Liver (tissue), 3 donors: ENCODE results near the gene EML6.

Experiments used
- CTCF ChIP-seq: fragments of 150-350 bp; IDR thresholded peaks from 2 replicates; pipeline ENCODE4 v1.5.1; 2017; ENCODE audit warnings: improper control_type of control experiment, low read depth, low read length; ENCODE audit not compliant: missing input control
- GABPA ChIP-seq, 2 donors: IDR thresholded peaks in 1 of 2; conservative IDR thresholded peaks in 1 of 2; 2 replicates each; pipeline ENCODE4 v1.6.1; 2016; ENCODE audit warnings: antibody characterized with exemption in 2 of 2, mild to moderate bottlenecking in 1 of 2, moderate library complexity in 1 of 2
- REST ChIP-seq: IDR thresholded peaks from 2 replicates; pipeline ENCODE4 v1.6.1; 2016; ENCODE audit warnings: antibody characterized with exemption, mild to moderate bottlenecking
- RXRA ChIP-seq, 2 donors: IDR thresholded peaks; 2 replicates each; pipeline ENCODE4 v1.6.1; 2017 to 2018; ENCODE audit warnings: antibody characterized with exemption in 2 of 2, mild to moderate bottlenecking in 1 of 2
- SP1 ChIP-seq: IDR thresholded peaks from 2 replicates; pipeline ENCODE4 v1.6.1; 2018; ENCODE audit warnings: antibody characterized with exemption, mild to moderate bottlenecking
- ZBTB33 ChIP-seq: IDR thresholded peaks from 2 replicates; pipeline ENCODE4 v1.6.1; 2016; ENCODE audit warnings: antibody characterized with exemption
- donor health status: healthy.
- donor health status: healthy.

- no peak for TF ChIP-seq CTCF
- TF ChIP-seq REST = no peak
- no peak for TF ChIP-seq ZBTB33
- no peak for TF ChIP-seq RXRA (IDR thresholded peaks at IDR 0.05)
- TF ChIP-seq SP1 = no peak
- no peak for TF ChIP-seq GABPA (IDR thresholded peaks at IDR 0.05 in 1 of 2, conservative IDR thresholded peaks at IDR 0.05 in 1 of 2)
These were observed 91.1 kb downstream of the EML6 start for GRCh38 chr2:54814389-54815147.
